GM18499 (cell line): ENCODE results near the gene KATNAL2.

Source experiments
- ATAC-seq: cut with Tn5 transposase; IDR thresholded peaks from one replicate; pipeline ENCODE4 v1.9.1; 2021; ENCODE audit warnings: moderate number of reproducible peaks; ENCODE audit not compliant: insufficient read depth, unreplicated experiment

KATNAL2 gene

GRCh38 chr18:47108373-47108772 is 191.0 kb downstream of the KATNAL2 start:
- no peak for ATAC-seq

- ATAC-seq: no peak
Observed at GRCh38 chr18:47108998-47109405, 191.6 kb downstream of the KATNAL2 start.

DNA sequence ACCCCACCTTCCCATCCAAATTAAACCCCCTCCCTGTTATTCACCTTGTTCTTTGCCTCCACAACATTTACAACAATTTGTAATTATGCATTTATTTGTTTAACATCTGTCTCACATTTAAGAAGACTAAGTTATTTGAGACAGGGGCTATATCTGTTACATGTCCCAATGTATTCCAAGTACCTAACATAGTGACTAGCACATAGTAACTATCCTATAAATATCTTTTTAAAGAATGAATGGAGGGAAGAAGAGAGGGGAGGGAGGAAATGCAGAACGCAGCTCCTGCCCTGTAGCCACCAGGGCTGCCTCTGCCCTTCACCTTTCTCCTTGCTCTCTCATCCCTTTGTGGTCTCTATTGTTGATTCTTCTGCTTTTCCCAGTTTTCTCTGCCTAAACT is 192.3 kb downstream of the KATNAL2 start:
- ATAC-seq: no peak

DNA sequence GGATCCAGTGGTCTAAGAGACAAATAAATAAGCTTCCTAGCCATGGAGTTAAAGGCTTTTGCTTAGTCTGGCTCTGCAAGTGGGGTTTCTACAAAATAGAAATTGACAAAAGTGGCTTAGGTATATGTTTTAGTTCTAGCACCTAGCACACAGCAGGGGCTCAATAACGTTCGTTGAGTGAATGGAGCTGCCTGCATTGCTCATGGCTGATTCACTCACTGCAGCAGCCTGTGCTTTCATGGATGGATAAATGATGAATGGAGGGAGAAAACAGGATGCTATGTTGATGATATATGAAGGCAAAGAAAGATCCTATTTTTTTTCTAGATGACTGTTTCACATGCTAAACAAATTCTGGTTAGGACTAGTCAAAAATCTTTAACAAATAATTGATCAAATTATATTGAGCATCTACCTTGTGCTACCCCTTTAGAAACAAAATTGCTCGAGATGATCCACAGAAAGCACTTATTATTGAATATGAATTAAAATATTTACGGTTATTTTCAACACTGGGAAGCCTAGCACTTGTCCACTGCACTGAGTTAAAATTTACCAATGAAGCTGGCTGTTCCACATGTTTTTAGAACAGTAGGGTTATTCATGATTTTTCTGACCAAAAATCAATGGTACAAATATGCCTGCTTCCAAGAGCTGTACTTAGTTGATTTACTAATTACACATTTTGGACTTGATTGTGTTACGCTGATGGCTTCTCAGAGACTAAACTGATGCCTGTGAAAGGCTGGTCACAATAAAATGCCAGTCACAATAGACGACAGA is 193.3 kb downstream of the KATNAL2 start:
- ATAC-seq: no peak

DNA sequence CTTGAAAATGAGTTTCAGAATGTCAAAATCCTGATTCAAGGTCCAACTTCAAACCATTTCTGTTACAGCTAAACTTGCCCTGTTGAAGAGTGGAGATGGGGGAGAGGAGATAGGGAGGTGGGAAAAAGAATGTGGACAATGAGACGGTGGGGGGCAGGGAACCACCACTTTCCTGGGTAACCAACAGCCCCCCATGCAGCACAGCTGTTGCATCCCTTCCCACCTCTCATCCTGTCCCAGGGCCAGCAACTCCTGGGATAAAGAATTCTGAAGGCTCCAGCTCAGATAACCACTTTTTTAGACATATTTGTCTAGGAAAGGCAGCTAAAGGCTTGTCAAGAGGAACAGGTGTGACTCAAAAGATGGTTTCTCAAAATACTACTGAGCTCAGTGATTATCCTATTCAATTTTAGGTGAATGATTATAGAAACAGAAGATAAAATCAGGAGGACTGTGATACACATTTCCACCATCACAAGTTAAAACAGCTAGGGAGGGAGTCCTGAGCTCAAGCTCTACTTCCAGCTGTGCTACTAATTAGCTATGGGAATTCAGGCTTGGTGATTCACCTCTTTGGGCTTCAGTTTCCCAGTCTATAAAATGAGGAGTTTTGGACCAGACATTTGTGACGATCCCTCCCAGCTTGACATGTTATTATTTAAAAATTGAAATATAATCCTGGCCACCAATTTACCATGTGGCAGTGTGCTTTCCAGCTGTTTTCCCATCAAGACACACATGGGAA is 196.6 kb downstream of the KATNAL2 start:
- no peak for ATAC-seq

GRCh38 chr18:47115205-47115604 is 197.8 kb downstream of the KATNAL2 start:
- no peak for ATAC-seq

- ATAC-seq: no peak
Observed at GRCh38 chr18:47118981-47119380, 201.6 kb downstream of the KATNAL2 start.

DNA sequence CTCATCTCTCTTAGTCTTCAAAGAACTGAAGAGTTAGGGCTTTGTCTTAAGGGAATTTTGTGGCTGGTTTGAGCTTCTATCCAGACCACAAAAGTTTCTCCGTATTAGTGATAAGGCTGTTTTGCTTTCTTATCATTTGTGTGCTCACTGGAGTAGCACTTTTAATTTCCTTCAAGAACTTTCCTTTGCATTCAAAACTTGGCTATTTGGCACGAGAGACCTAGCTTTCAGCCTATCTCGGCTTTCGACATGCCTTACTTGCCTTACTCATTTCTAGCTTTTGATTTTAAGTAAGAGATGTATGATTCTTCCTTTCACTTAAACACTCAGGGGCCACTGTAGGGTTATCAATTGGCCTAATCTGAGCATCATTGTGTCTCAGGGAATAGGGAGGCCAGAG is 203.0 kb downstream of the KATNAL2 start:
- peak; percentile 92 for ATAC-seq

DNA sequence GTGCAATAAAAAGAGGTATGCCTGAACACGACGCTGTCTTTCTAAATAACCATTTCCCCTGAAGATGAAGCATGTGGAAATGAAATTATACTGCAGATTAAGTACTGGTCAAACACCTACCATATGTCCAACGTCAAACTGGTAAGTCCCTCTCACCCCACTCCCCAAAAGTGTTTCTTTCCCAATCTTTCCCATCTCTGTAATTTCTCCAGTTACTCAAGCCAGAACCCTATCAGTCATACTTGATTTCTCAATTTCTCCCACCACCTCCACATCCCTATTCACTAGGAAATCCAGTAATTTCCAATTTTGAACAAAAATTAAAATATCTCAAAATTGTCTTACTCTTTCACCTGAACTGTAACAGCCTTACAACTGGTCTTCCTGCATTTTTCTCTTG is 203.7 kb downstream of the KATNAL2 start:
- no peak for ATAC-seq

GRCh38 chr18:47141289-47141688 is 223.9 kb downstream of the KATNAL2 start:
- no peak for ATAC-seq

DNA sequence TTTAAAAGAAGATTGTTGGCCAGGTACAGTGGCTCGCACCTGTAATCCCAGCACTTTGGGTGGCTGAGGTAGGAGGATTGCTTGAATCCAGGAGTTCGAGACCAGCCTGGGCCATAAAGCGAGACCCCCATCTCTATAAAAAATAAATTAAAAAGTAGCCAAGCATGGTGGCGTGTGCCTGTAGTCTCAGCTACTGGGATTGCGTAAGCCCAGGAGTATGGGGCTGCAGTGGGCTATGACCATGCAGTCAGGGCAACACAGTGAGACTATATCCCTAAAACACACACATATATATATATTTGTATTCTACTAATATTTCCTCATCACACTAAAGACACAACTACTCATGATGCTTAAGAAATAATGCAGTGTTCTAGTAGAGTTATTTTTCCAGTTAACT is 225.8 kb downstream of the KATNAL2 start:
- ATAC-seq: no peak

DNA sequence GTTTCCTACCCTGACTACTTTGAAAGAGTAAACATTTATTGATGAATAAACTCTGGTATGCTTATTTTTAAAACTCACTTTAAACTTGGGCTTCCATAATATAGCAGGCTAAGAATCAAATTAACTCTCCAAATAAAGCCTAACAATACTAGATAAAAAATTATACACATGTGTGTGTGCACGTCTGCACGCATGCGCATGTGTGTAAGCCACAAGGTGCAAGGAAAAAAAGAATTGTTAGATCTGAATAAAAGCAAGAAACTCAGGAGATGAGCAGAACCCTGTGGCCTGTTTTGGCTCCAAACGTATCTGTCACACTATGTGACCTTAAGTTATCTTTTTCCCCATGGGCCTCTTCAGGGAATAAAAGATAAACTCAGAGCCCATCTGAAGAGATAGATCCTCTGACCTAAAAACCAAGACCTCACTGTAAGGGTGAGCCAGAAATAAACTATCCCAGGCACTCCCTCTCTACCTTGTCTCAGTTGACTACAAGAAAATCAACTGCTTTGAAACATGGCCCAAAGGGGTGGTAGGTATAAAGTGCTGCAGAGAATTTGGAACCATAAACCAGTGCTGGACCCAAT is 226.6 kb downstream of the KATNAL2 start:
- ATAC-seq: no peak

GRCh38 chr18:47146206-47146605 is 228.8 kb downstream of the KATNAL2 start:
- no peak for ATAC-seq

GRCh38 chr18:47149457-47150028 is 232.1 kb downstream of the KATNAL2 start:
- ATAC-seq: no peak

GRCh38 chr18:47150029-47150823 is 232.8 kb downstream of the KATNAL2 start, which contains the start of gene HDHD2:
Gene HDHD2 (minus strand): TSS chr18:47150500. CDS start chr18:47136439, 14,061 bp downstream.
- ATAC-seq: no peak

- ATAC-seq: no peak
Observed at GRCh38 chr18:47150824-47151366, 233.5 kb downstream of the KATNAL2 start.

- no peak for ATAC-seq
Observed at GRCh38 chr18:47151439-47151838, 234.0 kb downstream of the KATNAL2 start.
